Caco-2 (cell line): Measurements from ENCODE around the gene GLOD5. TPM values are rescaled to one million over a fixed set of nuclear protein-coding genes. Genes with fewer than 3 reads are reported as not detected.

Experiments
- BruUV-seq: library from RNA; stranded (reverse); fragments of 400-500 nt; replicated peaks from 2 replicates; lab custom pipeline; 2021; lab: Mats Ljungman, UMichigan
- CTCF ChIA-PET: fragments of 300-600 bp; sonication (Branson Sonifier 250); formaldehyde crosslinking; loops from one replicate; lab custom pipeline; 2022; ENCODE audit warnings: antibody characterized with exemption; lab: Charles Lee
- POLR2A ChIA-PET: fragments of 300-600 bp; sonication (Branson Sonifier 250); formaldehyde crosslinking; loops from one replicate; lab custom pipeline; 2022; ENCODE audit warnings: antibody characterized with exemption; lab: Charles Lee
- DNase-seq, 2 experiments: peaks; one replicate each; pipeline versions ENCODE4 v3.0.0 to v3.0.0-alpha.2; 2020 to 2022
- H3K27me3 ChIP-seq: replicated peaks from 2 replicates; pipeline ENCODE4 v1.6.0; 2011; ENCODE audit warnings: low read length; ENCODE audit not compliant: control insufficient read depth, insufficient read depth
- H3K36me3 ChIP-seq: 2 replicates; pipeline ENCODE4 v1.5.1; 2011; ENCODE audit warnings: low read length; ENCODE audit not compliant: control insufficient read depth, insufficient read depth
- H3K4me1 ChIP-seq: fragments of 250-450 bp; sonication (Bioruptor Pico); 2 replicates; pipeline ENCODE4 v1.5.1; 2020; ENCODE audit warnings: mild to moderate bottlenecking
- H3K4me3 ChIP-seq: 2 replicates; pipeline ENCODE4 v1.5.1; 2011; ENCODE audit warnings: low read depth, mild to moderate bottlenecking, control low read depth, low read length
- H3K9me3 ChIP-seq: fragments of 250-450 bp; sonication (Bioruptor Pico); 2 replicates; pipeline ENCODE4 v1.5.1; 2020; ENCODE audit warnings: mild to moderate bottlenecking, moderate library complexity
- H3K27ac Mint-ChIP-seq: one replicate; pipeline ENCODE4 v1.8.0; 2022; ENCODE audit warnings: mixed read lengths; ENCODE audit not compliant: unreplicated experiment
- H3K27me3 Mint-ChIP-seq: one replicate; pipeline ENCODE4 v1.8.0; 2022; ENCODE audit warnings: mixed read lengths; ENCODE audit not compliant: insufficient read depth, unreplicated experiment
- H3K36me3 Mint-ChIP-seq: one replicate; pipeline ENCODE4 v1.8.0; 2022; ENCODE audit warnings: mild to moderate bottlenecking, mixed read lengths; ENCODE audit not compliant: insufficient read depth, unreplicated experiment
- H3K4me1 Mint-ChIP-seq: one replicate; pipeline ENCODE4 v1.8.0; 2022; ENCODE audit warnings: low read depth, mixed read lengths; ENCODE audit not compliant: unreplicated experiment
- H3K4me3 Mint-ChIP-seq: one replicate; pipeline ENCODE4 v1.8.0; 2022; ENCODE audit warnings: mild to moderate bottlenecking, moderate library complexity, mixed read lengths; ENCODE audit not compliant: unreplicated experiment
- H3K9me3 Mint-ChIP-seq: one replicate; pipeline ENCODE4 v1.8.0; 2022; ENCODE audit warnings: mixed read lengths; ENCODE audit not compliant: unreplicated experiment
- intact Hi-C: fragments of 100-400 bp; cut with micrococcal nuclease; formaldehyde crosslinking; loops from one replicate; pipeline ENCODE4 v1.10.0; 2022; ENCODE audit not compliant: unreplicated experiment
- total RNA-seq: library from RNA; stranded (reverse); gene quantifications from 2 replicates; pipeline ENCODE4 v1.2.3, GENCODE V29; 2022
- TF ChIP-seq, protein P1 (sequence below), 2 experiments: fragments of 200-600 bp in 1 of 2; IDR thresholded peaks; 1 replicate in 1 of 2; 2 replicates in 1 of 2; pipeline versions ENCODE4 v1.5.1 to v1.8.0; 2011 to 2022; ENCODE audit warnings: antibody characterized with exemption in 1 of 2, control low read depth in 1 of 2, inconsistent platforms in 1 of 2, low read depth in 1 of 2, low read length in 1 of 2, mild to moderate bottlenecking in 1 of 2, moderate library complexity in 1 of 2; ENCODE audit not compliant: insufficient read depth in 1 of 2, severe bottlenecking in 1 of 2, unreplicated experiment in 1 of 2

GLOD5 gene
- total RNA-seq, 1 experiment from 2014 or later, result not detected

DNA sequence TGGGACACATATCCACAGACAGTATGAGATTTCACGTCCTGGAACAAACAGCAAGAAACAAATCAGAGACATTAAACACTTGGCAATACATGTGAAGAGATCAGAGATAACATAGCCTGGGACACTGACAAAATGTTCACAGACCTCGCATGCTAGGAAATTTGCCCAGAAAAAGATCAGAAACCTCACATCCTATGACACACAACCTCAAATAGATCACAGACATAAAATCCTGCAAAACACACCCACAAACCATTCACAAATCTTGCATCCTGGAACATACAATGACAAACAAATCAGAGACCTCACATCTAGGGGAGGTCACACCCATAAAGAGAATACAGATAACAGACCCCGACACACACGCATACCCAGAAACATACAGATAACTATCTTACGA, 47.0 kb upstream of the GLOD5 start:
- no peak for DNase-seq
- Histone ChIP-seq H3K36me3 (no peaks in the 10 kb centered on the region), H3K27me3 (no peaks in the 10 kb centered on the region), H3K9me3 (no peaks in the 10 kb centered on the region), H3K4me1 (peaks cover 19% of the 10 kb centered on the region), H3K4me3 (no peak overlapping the region)
- intact Hi-C loops, result no loop called here
- no peak overlapping the region for H3K4me3 Mint-ChIP-seq
- ChIA-PET POLR2A (interaction anchor here (1.9 kb wide), 1 partner anchor 23 kb away, joined by 10 read pairs; no protein-coding TSS in a partner anchor), CTCF (no interaction called here)
- H3K36me3 Mint-ChIP-seq, result peaks cover 5% of the 10 kb centered on the region
- no peak overlapping the region for H3K27ac Mint-ChIP-seq
- no peaks in the 10 kb centered on the region for H3K9me3 Mint-ChIP-seq
- TF ChIP-seq, protein P1, sequence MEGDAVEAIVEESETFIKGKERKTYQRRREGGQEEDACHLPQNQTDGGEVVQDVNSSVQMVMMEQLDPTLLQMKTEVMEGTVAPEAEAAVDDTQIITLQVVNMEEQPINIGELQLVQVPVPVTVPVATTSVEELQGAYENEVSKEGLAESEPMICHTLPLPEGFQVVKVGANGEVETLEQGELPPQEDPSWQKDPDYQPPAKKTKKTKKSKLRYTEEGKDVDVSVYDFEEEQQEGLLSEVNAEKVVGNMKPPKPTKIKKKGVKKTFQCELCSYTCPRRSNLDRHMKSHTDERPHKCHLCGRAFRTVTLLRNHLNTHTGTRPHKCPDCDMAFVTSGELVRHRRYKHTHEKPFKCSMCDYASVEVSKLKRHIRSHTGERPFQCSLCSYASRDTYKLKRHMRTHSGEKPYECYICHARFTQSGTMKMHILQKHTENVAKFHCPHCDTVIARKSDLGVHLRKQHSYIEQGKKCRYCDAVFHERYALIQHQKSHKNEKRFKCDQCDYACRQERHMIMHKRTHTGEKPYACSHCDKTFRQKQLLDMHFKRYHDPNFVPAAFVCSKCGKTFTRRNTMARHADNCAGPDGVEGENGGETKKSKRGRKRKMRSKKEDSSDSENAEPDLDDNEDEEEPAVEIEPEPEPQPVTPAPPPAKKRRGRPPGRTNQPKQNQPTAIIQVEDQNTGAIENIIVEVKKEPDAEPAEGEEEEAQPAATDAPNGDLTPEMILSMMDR (IDR thresholded peaks at IDR 0.05; ENCODE audit: insufficient read depth in 1 of 2, low read depth in 1 of 2, low read length in 1 of 2, severe bottlenecking in 1 of 2, unreplicated experiment in 1 of 2), result no peak
- BruUV-seq, result no TSS peak
- H3K27me3 Mint-ChIP-seq, result no peaks in the 10 kb centered on the region
- peaks cover 44% of the 10 kb centered on the region for H3K4me1 Mint-ChIP-seq

DNA sequence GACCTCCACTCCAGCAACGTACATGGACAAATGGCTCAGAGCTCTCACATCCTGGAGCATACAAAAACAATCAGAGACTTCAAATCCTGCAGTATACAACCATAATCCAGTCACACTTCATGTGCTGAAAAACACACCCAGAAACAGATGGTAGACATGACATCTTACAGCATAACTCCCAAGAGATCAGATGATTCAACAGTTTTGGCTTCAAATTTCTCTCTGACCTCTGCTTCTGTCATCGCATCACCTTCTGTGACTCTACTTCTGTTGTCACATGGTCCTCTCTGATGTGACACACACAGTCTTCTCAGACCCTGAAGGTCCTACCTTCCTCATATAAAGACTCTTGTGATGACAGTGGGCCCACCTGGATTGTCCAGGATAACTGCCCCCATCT, 46.5 kb upstream of the GLOD5 start:
- POLR2A ChIA-PET, result no interaction called here
- intact Hi-C loops, result no loop called here
- Mint-ChIP-seq H3K36me3 (peaks cover 5% of the 10 kb centered on the region), H3K27me3 (no peaks in the 10 kb centered on the region), H3K4me3 (no peak overlapping the region), H3K4me1 (peaks cover 44% of the 10 kb centered on the region), H3K9me3 (no peaks in the 10 kb centered on the region), H3K27ac (no peak overlapping the region)
- CTCF ChIA-PET, result no interaction called here
- H3K36me3 ChIP-seq, result no peaks in the 10 kb centered on the region
- H3K27me3 ChIP-seq, result no peaks in the 10 kb centered on the region
- DNase-seq, result no peak
- TF ChIP-seq, protein P1 (IDR thresholded peaks at IDR 0.05; ENCODE audit: insufficient read depth in 1 of 2, low read depth in 1 of 2, low read length in 1 of 2, severe bottlenecking in 1 of 2, unreplicated experiment in 1 of 2), result no peak
- no peaks in the 10 kb centered on the region for H3K9me3 ChIP-seq
- H3K4me3 ChIP-seq, result no peak overlapping the region
- BruUV-seq, result no TSS peak
- H3K4me1 ChIP-seq, result peaks cover 19% of the 10 kb centered on the region

DNA sequence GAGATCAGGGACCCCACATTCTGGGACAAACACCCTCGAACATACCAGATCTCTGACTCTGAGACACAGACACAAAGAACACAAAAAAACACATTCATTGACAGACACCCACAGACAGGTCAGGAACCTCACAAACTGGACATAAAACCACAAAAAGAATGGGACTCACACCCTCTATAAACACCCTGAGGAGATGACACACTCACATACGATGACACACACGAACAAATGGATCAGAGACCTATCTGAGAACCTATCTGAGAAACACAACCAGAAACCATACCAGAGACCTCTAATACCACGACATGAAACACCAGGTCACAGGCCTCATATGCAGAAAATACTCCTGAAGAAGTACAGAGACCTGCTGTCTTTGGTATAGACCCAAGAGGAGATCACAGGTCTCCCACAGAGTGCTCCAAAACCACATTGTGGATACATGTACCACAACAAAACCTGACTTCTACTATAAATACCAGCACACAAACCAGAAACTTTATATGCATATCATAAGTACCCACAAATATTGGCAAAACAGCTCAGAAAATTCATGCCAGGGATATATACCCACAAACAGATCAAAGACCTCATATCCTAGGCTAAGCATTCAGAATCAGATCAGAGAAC, 45.6 kb upstream of the GLOD5 start:
- Mint-ChIP-seq H3K27ac (no peak overlapping the region), H3K9me3 (no peaks in the 10 kb centered on the region), H3K36me3 (peaks cover 5% of the 10 kb centered on the region), H3K27me3 (no peaks in the 10 kb centered on the region), H3K4me3 (no peak overlapping the region), H3K4me1 (peaks cover 40% of the 10 kb centered on the region)
- Histone ChIP-seq H3K9me3 (no peaks in the 10 kb centered on the region), H3K27me3 (no peaks in the 10 kb centered on the region), H3K36me3 (no peaks in the 10 kb centered on the region), H3K4me3 (no peak overlapping the region), H3K4me1 (peaks cover 19% of the 10 kb centered on the region)
- intact Hi-C loops, result no loop called here
- no TSS peak for BruUV-seq
- POLR2A ChIA-PET, result no interaction called here
- TF ChIP-seq, protein P1 (IDR thresholded peaks at IDR 0.05; ENCODE audit: insufficient read depth in 1 of 2, low read depth in 1 of 2, low read length in 1 of 2, severe bottlenecking in 1 of 2, unreplicated experiment in 1 of 2), result no peak
- CTCF ChIA-PET, result no interaction called here
- no peak for DNase-seq
